WTC11 (cell line): ENCODE data around the gene MOB1B.
"Not testable (repeated sequence)": the region's sequence is repeated elsewhere in the genome, so short reads cannot be mapped to it uniquely, and the experiment has no call there.

Source experiments
- ATF2 ChIP-seq: sonication (generic); formaldehyde crosslinking; IDR thresholded peaks from 2 replicates; pipeline ENCODE4 v1.8.1; 2022; ENCODE audit warnings: low read depth, missing genetic modification reagents, borderline replicate concordance
- CREM ChIP-seq: sonication (generic); formaldehyde crosslinking; IDR thresholded peaks from 2 replicates; pipeline ENCODE4 v1.8.1; 2022; ENCODE audit warnings: mild to moderate bottlenecking, missing genetic modification reagents, moderate library complexity
- CTCF ChIP-seq: fragments of 200-600 bp; IDR thresholded peaks from 2 replicates; pipeline ENCODE4 v1.8.0; 2022; ENCODE audit warnings: antibody characterized with exemption
- E2F1 ChIP-seq: sonication (generic); formaldehyde crosslinking; IDR thresholded peaks from 2 replicates; pipeline ENCODE4 v1.8.0; 2022; ENCODE audit warnings: mild to moderate bottlenecking, missing genetic modification reagents
- ETV6 ChIP-seq: sonication (generic); formaldehyde crosslinking; IDR thresholded peaks from 2 replicates; pipeline ENCODE4 v1.8.1; 2022; ENCODE audit warnings: mild to moderate bottlenecking, missing genetic modification reagents
- TF ChIP-seq, protein P1 (sequence below): sonication (generic); formaldehyde crosslinking; IDR thresholded peaks from 2 replicates; pipeline ENCODE4 v1.8.1; 2023; ENCODE audit warnings: mild to moderate bottlenecking, missing genetic modification reagents
- TF ChIP-seq, protein P2 (sequence below): sonication (generic); formaldehyde crosslinking; IDR thresholded peaks from 2 replicates; pipeline ENCODE4 v1.8.0; 2022; ENCODE audit warnings: mild to moderate bottlenecking, missing genetic modification reagents

GRCh38 chr4:71005025-71005424 lies 102.9 kb downstream of the MOB1B start:
- TF ChIP-seq CTCF; ETV6 (CRISPR knock-in tag); E2F1 (CRISPR knock-in tag); ATF2 (CRISPR knock-in tag); CREM: not testable (repeated sequence)
- TF ChIP-seq, protein P1, sequence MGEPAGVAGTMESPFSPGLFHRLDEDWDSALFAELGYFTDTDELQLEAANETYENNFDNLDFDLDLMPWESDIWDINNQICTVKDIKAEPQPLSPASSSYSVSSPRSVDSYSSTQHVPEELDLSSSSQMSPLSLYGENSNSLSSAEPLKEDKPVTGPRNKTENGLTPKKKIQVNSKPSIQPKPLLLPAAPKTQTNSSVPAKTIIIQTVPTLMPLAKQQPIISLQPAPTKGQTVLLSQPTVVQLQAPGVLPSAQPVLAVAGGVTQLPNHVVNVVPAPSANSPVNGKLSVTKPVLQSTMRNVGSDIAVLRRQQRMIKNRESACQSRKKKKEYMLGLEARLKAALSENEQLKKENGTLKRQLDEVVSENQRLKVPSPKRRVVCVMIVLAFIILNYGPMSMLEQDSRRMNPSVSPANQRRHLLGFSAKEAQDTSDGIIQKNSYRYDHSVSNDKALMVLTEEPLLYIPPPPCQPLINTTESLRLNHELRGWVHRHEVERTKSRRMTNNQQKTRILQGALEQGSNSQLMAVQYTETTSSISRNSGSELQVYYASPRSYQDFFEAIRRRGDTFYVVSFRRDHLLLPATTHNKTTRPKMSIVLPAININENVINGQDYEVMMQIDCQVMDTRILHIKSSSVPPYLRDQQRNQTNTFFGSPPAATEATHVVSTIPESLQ, result not testable (repeated sequence)
- TF ChIP-seq, protein P2, sequence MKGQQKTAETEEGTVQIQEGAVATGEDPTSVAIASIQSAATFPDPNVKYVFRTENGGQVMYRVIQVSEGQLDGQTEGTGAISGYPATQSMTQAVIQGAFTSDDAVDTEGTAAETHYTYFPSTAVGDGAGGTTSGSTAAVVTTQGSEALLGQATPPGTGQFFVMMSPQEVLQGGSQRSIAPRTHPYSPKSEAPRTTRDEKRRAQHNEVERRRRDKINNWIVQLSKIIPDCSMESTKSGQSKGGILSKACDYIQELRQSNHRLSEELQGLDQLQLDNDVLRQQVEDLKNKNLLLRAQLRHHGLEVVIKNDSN, result not testable (repeated sequence)
